DOHH2 (cell line): ENCODE measurements around the gene LINC00305.

Source experiments
- EZH2phosphoT487 ChIP-seq: fragments of 200-600 bp; sonication (generic); IDR thresholded peaks from 2 replicates; pipeline ENCODE4 v1.6.1; 2017; ENCODE audit warnings: borderline replicate concordance, mild to moderate bottlenecking, antibody characterized with exemption, low read length, moderate library complexity, mixed read lengths
- TF ChIP-seq, protein P1 (sequence below): fragments of 200-600 bp; sonication (generic); IDR thresholded peaks from one replicate; pipeline ENCODE4 v1.5.1; 2014; ENCODE audit warnings: antibody characterized with exemption, mild to moderate bottlenecking, low read depth, low read length; ENCODE audit not compliant: poor library complexity, severe bottlenecking

GRCh38 chr18:64031411-64031810, 117.5 kb downstream of the LINC00305 start:
- TF ChIP-seq, protein P1, sequence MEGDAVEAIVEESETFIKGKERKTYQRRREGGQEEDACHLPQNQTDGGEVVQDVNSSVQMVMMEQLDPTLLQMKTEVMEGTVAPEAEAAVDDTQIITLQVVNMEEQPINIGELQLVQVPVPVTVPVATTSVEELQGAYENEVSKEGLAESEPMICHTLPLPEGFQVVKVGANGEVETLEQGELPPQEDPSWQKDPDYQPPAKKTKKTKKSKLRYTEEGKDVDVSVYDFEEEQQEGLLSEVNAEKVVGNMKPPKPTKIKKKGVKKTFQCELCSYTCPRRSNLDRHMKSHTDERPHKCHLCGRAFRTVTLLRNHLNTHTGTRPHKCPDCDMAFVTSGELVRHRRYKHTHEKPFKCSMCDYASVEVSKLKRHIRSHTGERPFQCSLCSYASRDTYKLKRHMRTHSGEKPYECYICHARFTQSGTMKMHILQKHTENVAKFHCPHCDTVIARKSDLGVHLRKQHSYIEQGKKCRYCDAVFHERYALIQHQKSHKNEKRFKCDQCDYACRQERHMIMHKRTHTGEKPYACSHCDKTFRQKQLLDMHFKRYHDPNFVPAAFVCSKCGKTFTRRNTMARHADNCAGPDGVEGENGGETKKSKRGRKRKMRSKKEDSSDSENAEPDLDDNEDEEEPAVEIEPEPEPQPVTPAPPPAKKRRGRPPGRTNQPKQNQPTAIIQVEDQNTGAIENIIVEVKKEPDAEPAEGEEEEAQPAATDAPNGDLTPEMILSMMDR = no peak
- TF ChIP-seq EZH2phosphoT487 = no peak
